Parathyroid adenoma (tissue), 2 donors: Measurements from ENCODE around the gene FANCE.

Source experiments
- H2AFZ ChIP-seq: fragments of 300-600 bp; sonication (generic); one replicate; pipeline ENCODE4 v1.7.0; 2017; ENCODE audit warnings: antibody characterized with exemption, mild to moderate bottlenecking
- H3K27ac ChIP-seq: fragments of 300-600 bp; sonication (generic); one replicate; pipeline ENCODE4 v1.7.0; 2017
- H3K27me3 ChIP-seq: fragments of 300-600 bp; sonication (generic); one replicate; pipeline ENCODE4 v1.7.0; 2017; ENCODE audit warnings: low read length; ENCODE audit not compliant: control insufficient read depth, insufficient read depth
- H3K36me3 ChIP-seq: fragments of 300-600 bp; sonication (generic); one replicate; pipeline ENCODE4 v1.7.0; 2017; ENCODE audit warnings: low read length; ENCODE audit not compliant: control insufficient read depth, insufficient read depth
- H3K4me1 ChIP-seq: fragments of 300-600 bp; sonication (generic); one replicate; pipeline ENCODE4 v1.7.0; 2017; ENCODE audit warnings: control low read depth
- H3K4me2 ChIP-seq: fragments of 300-600 bp; sonication (generic); one replicate; pipeline ENCODE4 v1.7.0; 2017; ENCODE audit warnings: low read length
- H3K4me3 ChIP-seq: fragments of 300-600 bp; sonication (generic); one replicate; pipeline ENCODE4 v1.7.0; 2017; ENCODE audit warnings: low read depth, low read length
- H3K79me2 ChIP-seq: fragments of 300-600 bp; sonication (generic); one replicate; pipeline ENCODE4 v1.7.0; 2017; ENCODE audit warnings: control low read depth
- H3K9ac ChIP-seq: fragments of 300-600 bp; sonication (generic); one replicate; pipeline ENCODE4 v1.7.0; 2017; ENCODE audit warnings: mild to moderate bottlenecking
- H3K9me3 ChIP-seq: fragments of 300-600 bp; sonication (generic); one replicate; pipeline ENCODE4 v1.7.0; 2017; ENCODE audit warnings: low read length; ENCODE audit not compliant: control insufficient read depth
- TF ChIP-seq, protein P1 (sequence below): fragments of 300-600 bp; sonication (generic); IDR thresholded peaks from one replicate; pipeline ENCODE4 v1.7.0; 2017; ENCODE audit warnings: antibody characterized with exemption, mild to moderate bottlenecking
- donor health status: primary hyperparathyroidism.

FANCE gene

GRCh38 chr6:35425284-35425683 lies 26.9 kb upstream of the FANCE start:
- no peak overlapping the region for H3K9ac ChIP-seq
- TF ChIP-seq, protein P1, sequence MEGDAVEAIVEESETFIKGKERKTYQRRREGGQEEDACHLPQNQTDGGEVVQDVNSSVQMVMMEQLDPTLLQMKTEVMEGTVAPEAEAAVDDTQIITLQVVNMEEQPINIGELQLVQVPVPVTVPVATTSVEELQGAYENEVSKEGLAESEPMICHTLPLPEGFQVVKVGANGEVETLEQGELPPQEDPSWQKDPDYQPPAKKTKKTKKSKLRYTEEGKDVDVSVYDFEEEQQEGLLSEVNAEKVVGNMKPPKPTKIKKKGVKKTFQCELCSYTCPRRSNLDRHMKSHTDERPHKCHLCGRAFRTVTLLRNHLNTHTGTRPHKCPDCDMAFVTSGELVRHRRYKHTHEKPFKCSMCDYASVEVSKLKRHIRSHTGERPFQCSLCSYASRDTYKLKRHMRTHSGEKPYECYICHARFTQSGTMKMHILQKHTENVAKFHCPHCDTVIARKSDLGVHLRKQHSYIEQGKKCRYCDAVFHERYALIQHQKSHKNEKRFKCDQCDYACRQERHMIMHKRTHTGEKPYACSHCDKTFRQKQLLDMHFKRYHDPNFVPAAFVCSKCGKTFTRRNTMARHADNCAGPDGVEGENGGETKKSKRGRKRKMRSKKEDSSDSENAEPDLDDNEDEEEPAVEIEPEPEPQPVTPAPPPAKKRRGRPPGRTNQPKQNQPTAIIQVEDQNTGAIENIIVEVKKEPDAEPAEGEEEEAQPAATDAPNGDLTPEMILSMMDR: no peak
- no peak overlapping the region for H3K27ac ChIP-seq
- no peaks in the 10 kb centered on the region for H3K27me3 ChIP-seq
- no peaks in the 10 kb centered on the region for H3K9me3 ChIP-seq
- no peaks in the 10 kb centered on the region for H3K79me2 ChIP-seq
- no peaks in the 10 kb centered on the region for H3K36me3 ChIP-seq
- no peak overlapping the region for H3K4me3 ChIP-seq
- H2AFZ ChIP-seq: no peak overlapping the region
- no peak overlapping the region for H3K4me2 ChIP-seq
- no peaks in the 10 kb centered on the region for H3K4me1 ChIP-seq

- Histone ChIP-seq H3K27me3 (no peaks in the 10 kb centered on the region), H3K36me3 (no peaks in the 10 kb centered on the region), H3K4me3 (no peak overlapping the region), H3K4me2 (no peak overlapping the region), H2AFZ (no peak overlapping the region), H3K4me1 (no peaks in the 10 kb centered on the region), H3K79me2 (no peaks in the 10 kb centered on the region), H3K27ac (no peak overlapping the region), H3K9me3 (no peaks in the 10 kb centered on the region), H3K9ac (no peak overlapping the region)
- TF ChIP-seq, protein P1: no peak
These were observed 26.1 kb upstream of the FANCE start for GRCh38 chr6:35426074-35426473.

DNA sequence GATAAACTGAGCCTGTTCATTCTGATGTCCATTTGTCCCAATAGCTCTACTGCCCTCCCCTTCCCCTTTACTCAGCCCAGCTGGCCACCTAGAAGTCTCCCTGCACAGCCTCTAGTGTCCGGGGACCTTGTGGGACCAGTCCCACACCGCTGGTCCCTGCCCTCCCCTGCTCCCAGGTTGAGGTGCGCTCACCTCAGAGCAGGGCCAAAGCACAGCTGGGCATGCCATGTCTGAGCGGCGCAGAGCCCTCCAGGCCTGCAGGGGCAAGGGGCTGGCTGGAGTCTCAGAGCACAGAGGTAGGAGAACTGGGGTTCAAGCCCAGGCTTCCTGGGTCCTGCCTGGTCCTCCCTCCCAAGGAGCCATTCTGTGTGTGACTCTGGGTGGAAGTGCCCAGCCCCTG lies 24.7 kb upstream of the FANCE start:
- H3K79me2 ChIP-seq: no peaks in the 10 kb centered on the region
- no peaks in the 10 kb centered on the region for H3K36me3 ChIP-seq
- no peak overlapping the region for H2AFZ ChIP-seq

GRCh38 chr6:35427851-35428321 lies 24.3 kb upstream of the FANCE start:
- Histone ChIP-seq H3K27me3 (no peaks in the 10 kb centered on the region), H3K27ac (no peak overlapping the region), H3K4me2 (no peak overlapping the region), H3K9me3 (no peaks in the 10 kb centered on the region), H3K9ac (no peak overlapping the region), H3K4me1 (no peaks in the 10 kb centered on the region), H3K79me2 (no peaks in the 10 kb centered on the region), H3K4me3 (no peak overlapping the region), H3K36me3 (no peaks in the 10 kb centered on the region), H2AFZ (no peak overlapping the region)
- TF ChIP-seq, protein P1: no peak

More for the DNA sequence above, 24.7 kb upstream of the FANCE start:
- TF ChIP-seq, protein P1: no peak
- Histone ChIP-seq H3K27ac (no peak overlapping the region), H3K9ac (no peak overlapping the region), H3K4me1 (no peaks in the 10 kb centered on the region), H3K27me3 (no peaks in the 10 kb centered on the region), H3K9me3 (no peaks in the 10 kb centered on the region), H3K4me3 (no peak overlapping the region), H3K4me2 (no peak overlapping the region)

DNA sequence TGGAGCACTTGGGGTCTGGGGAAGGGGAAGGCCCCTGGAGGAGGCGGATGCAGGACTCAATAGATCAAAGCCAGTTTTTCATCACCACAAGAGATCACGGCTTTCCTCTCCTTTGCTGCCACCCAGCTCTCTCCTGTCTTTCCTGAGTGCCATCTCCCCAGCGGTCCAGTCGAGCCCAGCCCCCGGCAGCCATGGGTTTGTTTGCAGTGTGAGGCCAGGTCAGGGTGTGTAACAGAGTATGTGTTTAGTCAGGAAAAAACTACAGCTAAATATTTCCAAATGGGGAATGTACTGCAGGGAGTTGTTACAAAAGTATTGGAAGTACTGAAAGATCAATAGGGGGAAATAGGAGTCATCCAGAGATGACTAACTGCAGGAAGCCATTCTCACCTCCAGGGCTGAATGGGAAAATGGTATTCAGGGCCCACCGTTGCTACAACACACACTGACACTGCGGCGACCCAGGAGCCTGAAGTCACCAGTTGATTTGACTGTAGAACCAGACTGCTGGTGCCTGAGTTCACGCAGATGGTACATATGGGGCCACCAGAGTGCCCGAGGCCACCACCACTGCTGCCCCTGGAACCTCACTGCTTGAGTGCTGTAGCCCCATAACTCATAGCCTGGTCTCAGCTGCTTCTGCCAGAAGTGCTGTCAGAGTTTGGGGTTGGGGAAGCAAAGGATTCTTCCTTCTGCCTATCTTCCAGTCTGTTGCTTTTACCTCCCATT lies 23.6 kb upstream of the FANCE start:
- Histone ChIP-seq H3K9ac (no peak overlapping the region), H3K27ac (no peak overlapping the region), H3K4me3 (no peak overlapping the region), H2AFZ (no peak overlapping the region), H3K79me2 (no peaks in the 10 kb centered on the region), H3K4me2 (no peak overlapping the region), H3K4me1 (no peaks in the 10 kb centered on the region), H3K36me3 (no peaks in the 10 kb centered on the region), H3K9me3 (no peaks in the 10 kb centered on the region), H3K27me3 (no peaks in the 10 kb centered on the region)
- TF ChIP-seq, protein P1: no peak
